ENCODE data around the gene TAF4B. TPM values are rescaled to one million over a fixed set of nuclear protein-coding genes. Genes with fewer than 3 reads are reported as not detected.
"Not testable (repeated sequence)": the region's sequence is repeated elsewhere in the genome, so short reads cannot be mapped to it uniquely, and the experiment has no call there.

TAF4B gene
- total RNA-seq, 4 donors from 2014 or later: 6.7 to 28.2 (median 11.9) TPM

GRCh38 chr18:26362021-26362420 is 135.8 kb downstream of the TAF4B start:
- DNase-seq: no peak
- no peaks in the 10 kb centered on the region for H3K27me3 ChIP-seq
- no peak overlapping the region for H3K4me3 ChIP-seq
- H3K27ac ChIP-seq: no peak overlapping the region
- no peaks in the 10 kb centered on the region for H3K9me3 ChIP-seq
- no peaks in the 10 kb centered on the region for H3K36me3 ChIP-seq
- no peaks in the 10 kb centered on the region for H3K4me1 ChIP-seq
- TF ChIP-seq POLR2A (IDR thresholded peaks at IDR 0.05): no peak
- TF ChIP-seq CTCF (IDR thresholded peaks at IDR 0.05): no peak
- intact Hi-C loops (cut with DNase I; ENCODE audit: low total_unique reads): loop anchor here (10.0 kb wide), 1 partner anchor 83 kb away; no protein-coding TSS in a partner anchor

GRCh38 chr18:26367425-26367824 is 141.2 kb downstream of the TAF4B start:
- H3K36me3 ChIP-seq: no peaks in the 10 kb centered on the region
- no peaks in the 10 kb centered on the region for H3K27me3 ChIP-seq
- no peak for TF ChIP-seq CTCF (IDR thresholded peaks at IDR 0.05)
- TF ChIP-seq POLR2A (IDR thresholded peaks at IDR 0.05): no peak
- no peak for DNase-seq
- intact Hi-C loops (cut with DNase I; ENCODE audit: low total_unique reads): loop anchor here (10.0 kb wide), 1 partner anchor 77 kb away; no protein-coding TSS in a partner anchor
- no peaks in the 10 kb centered on the region for H3K9me3 ChIP-seq
- H3K4me3 ChIP-seq: no peak overlapping the region
- H3K4me1 ChIP-seq: no peaks in the 10 kb centered on the region
- no peak overlapping the region for H3K27ac ChIP-seq

DNA sequence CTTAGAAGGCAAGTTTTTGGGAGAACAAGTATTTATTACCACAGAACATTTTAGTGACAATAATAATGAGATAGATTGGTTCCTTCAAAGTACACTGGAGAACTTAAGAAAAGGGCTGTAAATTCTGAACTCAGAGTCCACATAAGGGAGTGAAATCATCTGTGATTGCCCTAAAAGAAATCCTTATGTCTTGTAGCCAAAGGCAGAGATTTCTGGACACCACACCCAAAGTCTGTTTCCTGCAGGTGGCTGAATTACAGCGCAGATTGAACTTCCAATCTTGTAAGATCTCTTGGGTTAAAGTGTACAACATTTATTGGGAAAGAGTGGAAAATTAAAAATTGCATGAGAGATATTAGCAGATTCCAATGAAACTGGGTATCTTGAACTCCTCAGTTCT is 143.8 kb downstream of the TAF4B start:
- H3K9me3 ChIP-seq: no peaks in the 10 kb centered on the region
- no peak overlapping the region for H3K4me3 ChIP-seq
- H3K27me3 ChIP-seq: no peaks in the 10 kb centered on the region
- intact Hi-C loops (cut with DNase I; ENCODE audit: low total_unique reads): no loop called here
- H3K4me1 ChIP-seq: no peaks in the 10 kb centered on the region
- no peak overlapping the region for H3K27ac ChIP-seq
- no peak for DNase-seq
- H3K36me3 ChIP-seq: no peaks in the 10 kb centered on the region
- no peak for TF ChIP-seq CTCF (IDR thresholded peaks at IDR 0.05)
- TF ChIP-seq POLR2A (IDR thresholded peaks at IDR 0.05): no peak

- Histone ChIP-seq H3K27me3 (no peaks in the 10 kb centered on the region), H3K36me3 (no peaks in the 10 kb centered on the region), H3K4me3 (no peak overlapping the region), H3K4me1 (no peaks in the 10 kb centered on the region), H3K27ac (no peak overlapping the region), H3K9me3 (no peaks in the 10 kb centered on the region)
- TF ChIP-seq POLR2A (IDR thresholded peaks at IDR 0.05) (no peak), CTCF (IDR thresholded peaks at IDR 0.05) (no peak)
- DNase-seq: no peak
- intact Hi-C loops (cut with DNase I; ENCODE audit: low total_unique reads): no loop called here
Observed at GRCh38 chr18:26376105-26376504, 149.9 kb downstream of the TAF4B start.

GRCh38 chr18:26378701-26379100 is 152.5 kb downstream of the TAF4B start:
- Histone ChIP-seq H3K4me1 (no peaks in the 10 kb centered on the region), H3K36me3 (no peaks in the 10 kb centered on the region), H3K27me3 (no peaks in the 10 kb centered on the region), H3K4me3 (no peak overlapping the region), H3K27ac (no peak overlapping the region), H3K9me3 (no peaks in the 10 kb centered on the region)
- DNase-seq: no peak
- intact Hi-C loops (cut with DNase I; ENCODE audit: low total_unique reads): no loop called here
- no peak for TF ChIP-seq CTCF (IDR thresholded peaks at IDR 0.05)
- no peak for TF ChIP-seq POLR2A (IDR thresholded peaks at IDR 0.05)

DNA sequence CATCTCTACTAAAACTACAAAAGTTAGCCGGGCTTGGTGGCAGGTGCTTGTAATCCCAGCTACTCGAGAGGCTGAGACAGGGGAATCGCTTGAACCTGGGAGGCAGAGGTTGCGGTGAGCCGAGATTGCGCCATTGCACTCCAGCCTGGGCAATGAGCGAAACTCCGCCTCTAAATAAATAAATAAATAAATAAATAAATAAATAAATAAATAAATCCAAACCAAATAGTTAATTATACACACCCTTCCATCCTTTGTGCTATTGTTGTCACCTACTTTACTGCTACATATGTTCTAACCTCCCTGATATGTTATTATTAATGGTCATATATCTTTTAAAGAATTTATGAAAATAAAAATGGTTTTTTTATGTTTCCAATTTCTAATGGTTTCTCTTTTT is 155.3 kb downstream of the TAF4B start:
- intact Hi-C loops (cut with DNase I; ENCODE audit: low total_unique reads); H3K27ac ChIP-seq; H3K9me3 ChIP-seq; DNase-seq; H3K4me3 ChIP-seq; H3K27me3 ChIP-seq; H3K36me3 ChIP-seq; H3K4me1 ChIP-seq: not testable (repeated sequence)
